Measurements from ENCODE around the gene LRRC1.
"Not testable (repeated sequence)": the region's sequence is repeated elsewhere in the genome, so short reads cannot be mapped to it uniquely, and the experiment has no call there.

LRRC1 gene

DNA sequence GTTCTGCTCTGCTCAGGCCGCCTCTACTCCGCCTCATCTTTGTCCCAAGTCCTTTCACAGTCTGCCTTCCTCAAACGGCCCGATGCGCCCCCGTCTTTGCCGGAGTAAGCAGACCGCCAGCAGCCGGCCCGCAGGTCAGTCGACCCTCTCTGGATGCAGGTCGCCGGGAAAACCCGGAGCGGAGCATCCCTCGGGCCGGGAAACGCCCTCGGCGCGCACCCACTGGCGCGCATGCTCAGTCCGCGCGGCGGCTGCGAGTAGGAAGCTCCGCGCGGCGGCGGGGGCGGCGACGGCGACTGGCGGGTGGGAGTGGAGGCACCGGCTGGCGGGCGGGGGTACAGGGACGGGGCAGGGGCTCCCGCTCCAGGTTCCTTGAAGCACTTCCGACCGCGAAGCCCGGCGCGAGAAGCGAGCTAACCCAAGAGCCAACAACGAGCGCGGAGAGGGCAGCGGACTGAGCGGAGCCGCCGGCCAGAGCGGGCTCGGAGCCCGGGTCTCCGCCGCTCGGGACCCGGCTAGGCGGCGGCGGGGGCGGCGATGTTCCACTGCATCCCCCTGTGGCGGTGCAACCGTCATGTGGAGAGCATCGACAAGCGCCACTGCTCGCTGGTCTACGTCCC, at the start of gene LRRC1:
Gene LRRC1, plus strand, starts transcription at position 286 of the 620 bp plus-strand sequence. Its CDS starts 252 bp downstream, at position 538.
- ATAC-seq: peak; percentile 56 to 66

DNA sequence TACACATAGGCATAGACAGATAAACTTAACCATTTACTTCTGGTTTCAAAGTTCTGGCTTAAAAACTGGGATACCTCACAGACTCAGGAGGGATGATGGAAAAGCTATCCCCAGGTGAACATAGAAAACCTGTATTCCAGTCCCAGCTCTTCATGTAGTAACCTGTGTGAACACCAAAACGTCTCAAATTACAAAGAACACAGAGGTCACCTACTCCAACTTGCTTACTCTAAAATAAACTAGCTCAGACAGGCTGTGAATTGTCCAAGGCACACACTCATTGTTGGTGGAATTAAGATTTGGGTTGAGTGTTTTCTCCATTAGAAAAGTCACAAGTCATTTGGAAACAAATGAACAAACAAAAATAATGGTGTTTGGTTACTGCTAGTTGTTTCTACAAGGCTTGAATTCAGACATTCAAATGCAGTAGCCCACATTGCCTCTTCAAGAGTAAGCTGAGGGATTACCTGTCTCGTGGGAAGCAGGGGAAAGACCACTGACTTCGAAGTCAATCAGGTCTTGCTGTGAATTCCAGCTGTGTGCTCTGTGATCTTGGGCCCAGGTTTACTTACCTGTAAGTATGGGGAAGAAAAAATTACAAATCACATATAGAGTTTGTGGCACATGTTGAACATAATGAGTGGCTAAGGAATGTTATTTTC, 48.2 kb upstream of the LRRC1 start:
- ATAC-seq: no peak

DNA sequence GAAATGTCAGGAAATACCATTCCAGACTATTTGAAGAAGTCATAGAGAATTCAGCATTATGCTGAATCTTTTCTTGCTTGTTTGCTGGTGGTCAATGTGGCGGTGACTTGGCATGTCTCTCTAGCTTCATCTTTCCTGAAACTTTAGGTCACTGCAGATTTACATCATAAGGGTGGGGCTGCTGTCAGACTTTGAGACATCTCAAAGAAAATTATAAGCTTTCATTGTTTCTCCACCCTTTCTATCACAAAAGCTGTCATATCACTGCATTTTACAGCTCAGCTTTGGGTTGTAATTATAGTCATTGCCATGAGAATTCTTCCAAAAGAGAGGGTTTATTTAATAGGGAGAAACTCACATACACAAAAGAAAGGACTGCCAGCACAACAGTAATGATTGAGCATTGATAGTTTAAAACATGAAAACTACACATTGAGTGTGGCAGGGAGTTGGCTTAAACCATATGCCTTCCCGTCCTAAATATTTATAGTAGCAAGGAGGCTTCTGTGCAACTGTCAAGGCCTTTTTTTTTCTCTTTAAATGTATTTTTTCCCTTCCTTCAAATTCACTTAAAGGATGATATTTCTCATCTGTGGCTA, 44.7 kb upstream of the LRRC1 start:
- no peak for ATAC-seq

DNA sequence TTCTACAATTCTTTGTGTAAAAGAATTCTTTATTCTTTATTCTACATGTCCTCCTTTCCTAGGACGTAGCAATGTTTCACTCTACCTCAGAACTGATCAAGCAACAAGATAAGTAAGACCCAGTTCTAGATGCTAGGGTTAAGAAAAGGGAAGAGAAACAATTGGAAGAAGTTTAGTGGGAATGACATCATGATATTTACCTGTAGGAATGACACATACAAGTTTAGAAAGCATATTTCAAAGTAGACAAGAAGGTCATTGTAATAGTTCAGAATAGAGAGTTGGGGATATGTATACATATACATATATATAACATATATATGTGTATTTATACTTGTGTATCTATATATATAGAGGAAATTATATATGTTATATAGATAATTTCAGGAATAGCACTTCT, 43.4 kb upstream of the LRRC1 start:
- ATAC-seq: no peak

DNA sequence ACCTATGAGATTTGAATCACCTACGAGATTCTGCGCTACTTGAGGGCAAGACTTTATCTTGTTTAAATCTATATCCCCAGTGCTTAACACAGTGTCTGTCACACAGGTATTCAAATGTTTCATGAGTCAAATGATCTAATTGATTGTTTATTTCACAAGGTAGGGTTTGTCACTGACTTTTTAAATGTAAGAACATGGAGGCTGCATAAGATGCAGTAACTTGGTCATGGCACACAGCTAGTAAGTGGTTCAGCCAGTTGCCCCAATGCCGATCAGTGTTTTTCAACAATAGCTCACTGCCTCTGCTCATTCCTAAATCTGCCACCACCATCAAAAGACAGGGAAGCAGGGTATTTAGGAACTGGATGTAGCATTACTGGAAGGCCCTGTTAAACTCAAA, 42.4 kb upstream of the LRRC1 start:
- ATAC-seq: no peak

DNA sequence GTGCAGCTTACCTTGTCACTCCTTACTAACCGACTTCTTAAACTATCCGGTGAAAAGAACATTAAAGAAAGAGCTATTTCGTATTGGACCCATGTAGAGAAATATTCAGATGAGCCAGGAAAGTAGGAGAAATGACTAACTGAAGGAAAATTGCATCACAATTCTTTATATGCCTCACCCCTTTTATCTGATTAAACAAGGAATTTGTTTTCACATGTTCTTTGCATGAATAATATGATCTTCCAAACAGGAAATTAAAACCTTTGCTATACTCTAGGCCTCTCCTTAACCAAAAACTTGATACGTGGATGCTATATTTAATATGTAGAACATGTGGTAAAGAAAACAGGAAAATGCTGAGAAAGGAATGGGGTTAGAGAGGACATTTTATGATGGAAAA, 41.9 kb upstream of the LRRC1 start:
- ATAC-seq: no peak

DNA sequence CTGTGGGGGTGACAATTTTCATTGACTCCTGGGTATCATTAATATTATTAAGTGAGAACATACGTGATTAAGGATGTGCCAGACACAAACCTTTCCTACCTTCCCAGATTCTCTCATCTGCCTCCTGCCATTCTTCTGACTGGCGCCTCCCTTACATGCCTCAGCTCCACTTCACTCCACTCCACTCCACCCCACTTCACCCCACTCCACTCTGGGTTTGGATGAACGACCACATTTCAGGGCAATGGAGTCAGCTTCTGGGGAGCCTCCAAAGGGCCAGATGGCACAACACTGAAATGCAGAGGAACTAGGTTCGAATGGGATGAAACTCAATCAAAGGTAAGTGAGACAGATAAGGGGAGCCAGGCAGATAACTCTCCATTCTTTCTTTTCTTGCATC, 40.5 kb upstream of the LRRC1 start:
- no peak for ATAC-seq

DNA sequence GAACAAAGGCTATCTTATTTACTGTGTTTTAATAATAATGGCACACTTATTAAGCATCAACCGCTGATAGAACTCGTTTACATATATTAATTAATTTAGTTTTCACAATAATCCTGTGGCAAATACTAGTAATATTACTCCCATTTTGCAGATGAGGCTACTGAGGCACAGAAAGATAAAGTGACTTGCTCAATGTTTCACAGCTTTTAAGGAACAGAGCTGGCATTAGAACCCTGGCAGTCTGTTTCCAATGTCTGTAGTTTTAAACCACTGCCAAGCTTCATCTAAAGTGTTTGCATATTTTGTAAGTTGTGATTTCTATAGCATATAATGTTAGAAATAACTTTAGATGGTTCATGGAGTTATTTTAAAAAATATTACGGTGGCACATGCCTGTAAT, 38.4 kb upstream of the LRRC1 start:
- ATAC-seq: no peak

DNA sequence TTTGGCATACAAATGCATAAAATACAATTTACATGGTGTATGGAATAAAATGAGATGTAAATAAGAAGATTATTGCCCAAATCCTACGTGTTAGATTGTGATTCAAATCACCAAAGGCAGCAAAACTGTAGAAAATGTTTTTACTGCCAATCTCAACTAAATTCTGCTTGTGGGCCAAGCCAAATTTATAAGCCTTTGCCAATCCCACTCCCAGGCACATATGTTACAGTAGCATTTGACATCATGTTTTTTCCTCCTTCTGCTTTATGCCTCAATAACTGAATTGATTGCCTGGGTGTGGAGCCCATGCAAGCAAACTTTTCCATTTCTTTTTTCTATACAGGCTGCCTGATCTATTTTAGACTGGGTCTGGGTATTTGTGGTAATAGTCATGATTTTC, 36.3 kb upstream of the LRRC1 start:
- ATAC-seq: no peak

DNA sequence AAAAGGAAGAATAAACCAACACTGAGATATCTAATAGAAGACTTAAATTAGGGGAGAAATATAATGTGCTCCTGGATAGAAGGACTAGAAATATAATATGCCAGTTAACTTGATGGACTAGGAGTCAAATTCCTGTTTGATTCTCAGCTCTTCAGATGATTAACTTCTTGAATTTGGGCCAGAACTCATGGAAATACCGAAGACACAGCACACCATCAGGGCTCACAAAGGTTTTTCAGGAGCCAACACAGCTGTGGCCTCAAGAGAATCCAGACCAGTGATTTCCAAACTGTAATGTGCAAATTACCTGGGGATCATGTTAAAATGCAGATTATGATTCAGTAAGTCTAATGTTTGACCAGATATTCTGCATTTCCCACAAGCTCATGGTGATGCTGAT, 33.8 kb upstream of the LRRC1 start:
- no peak for ATAC-seq

DNA sequence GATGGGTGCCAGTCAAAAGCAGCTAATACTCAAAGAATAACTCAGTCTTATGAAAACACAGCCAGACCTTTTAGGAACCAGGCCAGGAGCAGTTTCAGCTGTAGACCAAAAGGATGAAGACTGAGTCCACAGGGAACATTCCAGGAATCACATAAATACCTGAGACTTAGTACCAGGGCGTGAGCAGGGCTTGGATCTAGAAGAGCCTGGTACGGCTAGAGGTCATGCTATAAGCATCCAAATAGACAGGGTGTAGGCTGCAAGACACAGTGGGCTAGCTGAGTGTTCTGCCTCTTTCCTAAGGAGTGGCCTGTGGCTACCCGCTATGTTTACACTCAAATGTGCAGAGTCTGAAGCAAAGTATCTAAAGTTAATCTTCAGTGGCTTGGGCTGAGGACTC, 29.5 kb upstream of the LRRC1 start:
- ATAC-seq: no peak

DNA sequence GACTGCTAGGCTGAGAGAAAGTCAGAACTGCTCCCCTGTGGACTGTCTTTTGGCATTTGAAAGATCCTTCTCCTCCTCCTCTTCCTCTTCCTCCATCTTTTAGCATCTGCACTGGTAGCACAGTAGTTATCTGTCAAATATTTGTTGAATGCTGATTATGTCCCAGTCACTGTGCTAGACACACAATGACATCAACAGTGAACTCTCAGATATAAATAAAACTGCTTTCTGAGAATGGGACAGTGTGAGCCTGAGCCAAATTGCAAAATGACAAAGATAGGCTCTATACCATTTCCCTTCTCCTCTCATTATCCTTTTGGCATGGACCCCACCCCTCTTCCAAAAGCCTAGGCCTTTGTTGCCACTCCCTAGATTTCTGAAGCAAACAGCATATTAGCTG, 27.9 kb upstream of the LRRC1 start:
- ATAC-seq: no peak

DNA sequence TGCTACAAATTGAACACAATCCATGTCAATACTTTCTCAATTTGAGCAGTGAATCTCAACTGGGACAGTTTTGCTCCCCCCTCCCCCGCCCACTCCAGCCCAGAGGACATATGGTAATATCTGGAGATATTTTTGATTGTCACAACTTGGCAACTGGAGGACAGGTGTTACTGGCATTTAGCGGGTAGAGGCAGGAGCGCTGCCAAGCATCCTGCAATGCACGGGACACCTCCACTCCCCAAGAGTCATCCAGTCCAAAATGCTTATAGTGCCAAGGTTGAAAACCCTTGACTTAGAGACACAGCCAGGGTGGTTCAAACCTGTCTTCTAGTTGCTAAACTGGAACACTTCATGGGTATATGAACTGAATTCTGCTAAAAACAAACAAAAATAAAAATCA, 26.9 kb upstream of the LRRC1 start:
- ATAC-seq: no peak

DNA sequence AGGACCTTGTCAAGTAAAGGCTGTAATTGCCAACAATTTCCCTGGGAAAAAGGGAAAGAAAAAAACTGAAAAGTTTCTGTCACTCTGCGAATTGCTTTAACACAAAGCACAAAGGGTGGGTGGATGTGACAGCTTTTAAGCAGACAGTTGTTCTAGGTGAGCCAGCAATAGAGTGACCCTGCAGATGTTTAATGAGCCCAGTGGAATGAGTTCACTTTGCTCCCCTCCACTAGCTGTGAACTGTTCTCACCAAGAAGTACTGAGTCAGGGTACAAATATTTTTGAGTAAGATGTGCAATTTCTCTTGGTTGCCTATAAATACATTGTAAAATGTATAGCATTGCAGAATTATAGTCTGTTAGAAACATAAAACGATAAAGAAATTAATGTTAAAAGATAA, 26.2 kb upstream of the LRRC1 start:
- no peak for ATAC-seq

DNA sequence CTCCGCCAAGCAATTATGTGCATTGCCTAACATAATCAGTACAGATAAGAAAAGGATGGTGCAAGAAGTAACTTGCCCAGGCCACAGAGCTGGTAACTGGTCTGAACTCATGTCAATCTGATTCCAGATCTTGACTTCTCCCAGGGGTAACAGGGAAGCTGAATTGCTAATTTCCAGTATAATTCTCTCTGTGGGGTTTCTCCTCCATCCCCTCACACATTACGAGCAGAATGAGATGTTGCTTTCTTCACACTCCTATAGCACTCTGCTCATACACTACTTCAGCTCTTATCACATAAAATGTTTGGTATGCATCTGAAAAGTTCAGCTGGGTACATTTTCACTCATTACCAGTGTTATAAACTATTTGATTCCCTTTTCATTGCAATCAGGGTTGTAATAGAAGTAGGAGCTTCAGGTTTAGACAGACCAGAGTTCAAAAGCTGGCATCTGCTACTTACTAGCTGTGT, 24.0 kb upstream of the LRRC1 start:
- no peak for ATAC-seq

DNA sequence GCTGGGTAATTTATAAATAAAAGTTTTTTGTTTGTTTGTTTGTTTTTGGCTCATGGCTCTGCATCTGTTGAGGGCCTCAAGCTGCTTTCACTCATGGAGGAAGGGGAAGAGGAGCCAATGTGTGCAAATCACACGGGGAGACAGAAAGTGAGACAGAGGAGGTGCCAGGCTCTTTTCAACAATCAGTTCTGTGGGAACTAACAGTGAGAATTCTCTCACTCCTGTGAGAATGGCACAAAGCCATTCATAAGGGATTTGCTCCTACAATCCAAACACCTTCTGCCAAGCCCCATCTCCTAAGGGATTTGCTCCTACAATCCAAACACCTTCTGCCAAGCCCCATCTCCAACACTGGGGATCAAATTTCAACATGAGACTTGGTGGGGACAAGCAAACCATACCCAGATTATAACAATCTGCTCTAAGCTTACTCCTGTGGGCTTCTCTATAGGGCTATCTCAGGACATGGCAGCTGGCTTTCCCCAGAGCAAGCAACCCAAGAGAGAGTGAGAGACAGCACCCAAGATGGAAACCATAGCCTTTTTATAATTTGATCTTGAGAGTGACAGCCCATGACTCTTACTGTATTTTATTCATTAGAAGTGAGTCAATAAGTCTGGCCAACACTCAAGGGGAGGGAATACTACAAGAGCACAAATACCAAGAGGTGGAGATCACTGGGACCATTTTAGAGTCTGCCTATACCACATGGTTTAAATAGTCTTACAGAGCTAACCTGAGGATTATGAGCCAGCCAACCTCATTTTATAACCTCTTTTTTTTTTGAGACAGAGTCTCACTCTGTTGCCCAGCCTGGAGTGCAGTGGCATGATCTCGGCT, 22.8 kb upstream of the LRRC1 start:
- ATAC-seq: no peak

DNA sequence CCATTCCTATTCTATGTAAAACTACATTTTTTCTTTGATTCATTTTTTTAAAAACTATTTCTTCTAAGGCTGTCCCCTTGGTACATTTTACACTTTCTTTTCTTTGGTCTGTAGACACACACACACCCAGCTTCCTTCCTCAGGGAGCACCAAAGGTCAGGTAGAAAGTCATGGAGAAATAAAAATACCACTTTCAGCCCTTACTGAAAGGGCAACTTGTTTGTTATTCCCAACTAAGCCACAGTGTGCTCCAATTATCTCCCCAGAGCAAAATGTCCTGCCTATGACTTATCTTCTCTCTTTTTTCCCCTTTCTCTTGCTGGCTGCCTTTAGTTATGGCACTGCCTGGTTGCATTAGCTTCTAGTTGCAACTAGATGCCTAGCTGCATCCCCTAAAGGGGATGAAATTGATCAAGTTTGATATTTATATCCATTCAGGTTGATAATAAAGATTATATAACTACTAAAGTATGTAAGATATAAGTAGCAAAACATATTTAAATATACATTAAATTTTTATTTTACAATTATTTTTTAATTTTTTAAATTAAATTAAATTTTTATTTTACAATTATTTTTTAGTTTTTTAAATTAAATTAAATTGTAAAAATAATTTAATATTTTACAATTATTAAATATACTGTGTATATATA, 21.6 kb upstream of the LRRC1 start:
- ATAC-seq: no peak

DNA sequence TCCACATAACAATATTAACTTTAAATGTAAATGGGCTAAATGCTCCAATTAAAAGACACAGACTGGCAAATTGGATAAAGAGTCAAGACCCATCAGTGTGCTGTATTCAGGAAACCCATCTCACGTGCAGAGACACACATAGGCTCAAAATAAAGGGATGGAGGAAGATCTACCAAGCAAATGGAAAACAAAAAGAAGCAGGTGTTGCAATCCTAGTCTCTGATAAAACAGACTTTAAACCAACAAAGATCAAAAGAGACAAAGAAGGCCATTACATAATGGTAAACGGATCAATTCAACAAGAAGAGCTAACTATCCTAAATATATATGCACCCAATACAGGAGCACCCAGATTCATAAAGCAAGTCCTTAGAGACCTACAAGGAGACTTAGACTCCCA, 18.7 kb upstream of the LRRC1 start:
- not testable (repeated sequence) for ATAC-seq

DNA sequence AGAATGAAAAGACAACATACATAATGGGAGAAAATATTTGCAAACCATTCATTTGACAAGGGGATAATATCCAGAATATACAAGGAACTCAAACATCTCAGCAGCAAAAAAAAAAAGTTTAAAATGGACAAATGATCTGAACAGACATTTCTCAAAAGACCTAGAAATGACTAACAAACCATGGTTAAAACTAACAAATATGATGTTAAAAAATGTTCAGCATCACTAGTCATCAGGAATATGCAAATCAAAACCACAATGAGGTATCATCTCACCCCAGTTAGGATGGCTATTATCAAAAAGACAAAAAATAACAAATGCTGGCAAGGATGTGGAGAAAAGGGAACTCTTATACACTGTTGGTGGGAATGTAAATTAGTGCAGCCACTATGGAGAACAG, 9.8 kb upstream of the LRRC1 start:
- ATAC-seq: not testable (repeated sequence)

DNA sequence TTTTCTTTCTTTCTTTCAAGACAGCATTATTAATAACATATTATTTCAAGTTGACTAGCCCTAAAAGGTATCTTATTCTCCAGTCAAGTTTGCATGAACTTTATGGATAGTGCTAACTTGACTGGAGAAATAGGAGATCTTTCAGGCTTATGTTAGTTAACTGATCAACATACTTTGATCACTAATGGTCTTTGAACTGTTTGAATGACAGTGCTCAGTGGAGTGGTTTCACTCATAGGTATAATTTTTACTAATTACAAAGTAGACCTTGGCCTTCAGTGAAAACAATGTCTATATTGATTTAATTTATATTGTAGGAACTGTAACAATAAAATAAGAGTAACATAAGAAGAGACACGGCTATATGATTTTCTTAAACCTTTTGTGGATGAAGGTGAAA, 8.0 kb upstream of the LRRC1 start:
- ATAC-seq: no peak

DNA sequence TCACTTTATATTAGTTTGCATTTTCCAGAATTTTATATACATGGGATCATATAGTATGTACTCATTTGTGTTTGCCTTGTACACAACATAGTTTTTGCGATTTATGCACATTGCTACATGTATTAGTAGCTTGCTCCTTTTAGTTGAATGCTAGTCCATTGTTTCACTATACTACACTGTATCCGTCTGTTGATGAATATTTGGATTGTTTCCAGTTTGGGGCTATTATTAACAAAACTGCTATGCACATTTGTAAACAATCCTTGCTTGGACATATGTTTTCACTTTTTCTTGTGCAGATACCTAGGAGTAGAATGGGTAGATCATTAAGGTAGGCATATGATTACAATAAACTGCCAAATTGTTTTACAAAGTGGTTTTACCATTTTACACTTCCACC, 3.9 kb upstream of the LRRC1 start:
- no peak for ATAC-seq

DNA sequence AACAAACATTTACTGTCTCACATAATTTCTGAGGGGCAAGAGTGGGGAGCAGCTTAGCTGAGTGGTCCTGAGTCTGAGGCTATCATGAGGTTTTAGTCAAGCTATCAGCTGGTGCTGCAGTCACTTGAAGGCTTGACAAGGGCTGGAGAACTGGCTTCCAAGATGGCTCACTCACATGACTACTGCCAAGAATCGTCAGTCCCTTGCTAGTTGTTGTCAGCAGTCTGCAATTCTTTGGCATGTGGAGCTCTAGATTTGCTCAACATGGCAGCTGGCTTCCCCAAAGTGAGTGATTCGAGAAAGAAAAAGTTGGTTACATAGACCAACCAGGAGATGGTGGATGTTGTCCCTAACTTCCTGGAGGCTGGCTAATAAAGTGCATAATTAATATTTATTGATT, 2.8 kb upstream of the LRRC1 start:
- no peak for ATAC-seq

DNA sequence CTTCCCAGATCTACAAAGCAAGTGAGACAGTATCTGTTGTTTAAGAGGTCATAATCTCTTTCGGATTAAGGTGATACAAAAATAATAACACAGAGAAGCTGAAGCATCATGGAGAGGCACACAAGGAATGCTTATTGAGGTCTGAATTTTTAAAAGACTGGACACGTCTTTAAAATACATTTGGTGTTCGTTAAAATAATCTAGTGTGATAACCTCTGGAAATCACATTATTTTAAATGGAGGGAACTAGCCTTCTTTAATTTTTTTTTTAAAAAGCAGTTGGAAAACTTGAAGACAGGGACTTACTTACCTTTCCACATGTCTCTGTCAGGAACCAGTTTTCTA, 1.9 kb upstream of the LRRC1 start:
- ATAC-seq: no peak
